Measurements from ENCODE around the gene MIDN.

DNA sequence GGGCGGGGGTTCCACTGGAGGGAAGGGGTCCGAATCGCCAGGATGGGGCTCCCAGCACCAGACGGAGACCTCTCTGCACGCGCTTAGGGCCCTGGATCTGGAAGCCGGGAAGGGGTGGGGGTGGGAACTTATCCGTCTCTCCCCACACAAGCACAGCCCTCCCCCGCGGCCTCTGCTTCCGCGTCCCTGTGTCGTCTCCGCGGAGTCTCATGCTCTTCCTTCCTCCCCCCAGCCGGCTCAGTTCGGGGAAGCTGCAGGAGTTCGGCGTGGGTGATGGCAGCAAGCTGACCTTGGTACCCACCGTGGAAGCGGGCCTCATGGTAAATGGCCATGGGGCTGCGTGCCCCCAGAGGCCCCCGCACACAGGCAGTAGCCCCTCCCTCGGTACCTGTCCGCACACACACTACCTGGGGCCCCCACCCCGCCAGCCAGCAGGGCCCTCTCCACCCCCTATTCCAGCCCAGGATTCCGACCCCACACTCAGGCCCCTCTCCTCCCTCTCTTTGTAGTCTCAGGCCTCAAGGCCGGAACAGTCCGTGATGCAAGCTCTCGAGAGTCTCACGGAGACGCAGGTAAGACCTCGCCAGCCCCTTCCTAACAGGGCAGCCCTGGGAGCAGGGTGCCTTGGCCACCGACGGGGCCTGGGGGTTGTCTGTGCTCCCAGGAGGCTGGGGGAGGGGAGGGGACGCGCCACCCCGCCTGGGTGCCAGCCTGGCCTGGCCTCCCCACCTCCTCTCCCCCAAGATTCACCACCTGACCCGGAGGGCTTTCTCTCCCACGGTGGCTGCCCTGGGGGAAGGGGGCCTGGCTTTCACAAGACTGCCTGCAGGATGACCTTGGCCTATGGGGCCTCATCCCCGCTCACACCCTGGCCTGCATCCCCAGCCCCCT lies 3.2 kb downstream of the MIDN start:
- TF ChIP-seq POLR2A (IDR thresholded peaks at IDR 0.05) = no peak
- no peak for TF ChIP-seq CTCF (IDR thresholded peaks at IDR 0.05)

Data from suprapubic skin (tissue), 3 donors.